Suprapubic skin (tissue), 4 donors: Measurements from ENCODE around the gene SCAPER.

Experiments
- CTCF ChIP-seq, 2 donors: fragments of 200-600 bp in 1 of 2; fragments of 450-650 bp in 1 of 2; sonication (generic) in 1 of 2; IDR thresholded peaks; one replicate each; pipeline ENCODE4 v1.5.1; 2016 to 2019; ENCODE audit warnings: antibody characterized with exemption in 2 of 2, mild to moderate bottlenecking in 1 of 2, moderate library complexity in 1 of 2
- EP300 ChIP-seq: sonication (generic); formaldehyde crosslinking; IDR thresholded peaks from one replicate; pipeline ENCODE4 v1.6.1; 2017; ENCODE audit warnings: antibody characterized with exemption
- POLR2A ChIP-seq, 2 donors: fragments of 450-650 bp; IDR thresholded peaks; one replicate each; pipeline ENCODE4 v1.6.1; 2017; ENCODE audit warnings: antibody characterized with exemption in 2 of 2, mild to moderate bottlenecking in 2 of 2, moderate library complexity in 2 of 2
- POLR2AphosphoS5 ChIP-seq, 3 donors: sonication (generic); formaldehyde crosslinking; IDR thresholded peaks; one replicate each; pipeline ENCODE4 v1.6.1; 2017; ENCODE audit warnings: antibody characterized with exemption in 3 of 3

- no peak for TF ChIP-seq CTCF (IDR thresholded peaks at IDR 0.05)
- no peak for TF ChIP-seq POLR2A (IDR thresholded peaks at IDR 0.05)
- no peak for TF ChIP-seq POLR2AphosphoS5 (IDR thresholded peaks at IDR 0.05)
- TF ChIP-seq EP300: no peak
These were observed 141.6 kb downstream of the SCAPER start for GRCh38 chr15:76763554-76763953.
